ENCODE results near the gene RIT1.

- TF ChIP-seq CTCF (IDR thresholded peaks at IDR 0.05; ENCODE audit: low read depth, low read length, poor library complexity, severe bottlenecking) = no peak
- TF ChIP-seq EZH2phosphoT487 (IDR thresholded peaks at IDR 0.05; ENCODE audit: borderline replicate concordance, low read length) = no peak
Observed at GRCh38 chr1:155954645-155955044, 43.5 kb upstream of the RIT1 start.

Data from DOHH2 (cell line).